Type B pancreatic cell (in vitro differentiated cells): Measurements from ENCODE around the gene MGRN1. TPM values are rescaled to one million over a fixed set of nuclear protein-coding genes. Genes with fewer than 3 reads are reported as not detected.
A peak's percentile ranks its signal among the peaks of the same experiment; 100 is the strongest.

Experiments used
- DNase-seq: peaks from one replicate; pipeline ENCODE4 v3.0.0; 2021; ENCODE audit warnings: mixed read lengths; ENCODE audit not compliant: unreplicated experiment; ENCODE audit errors: extremely low spot score
- H3K27ac Mint-ChIP-seq: 2 replicates; pipeline ENCODE4 v1.8.0; 2021; ENCODE audit warnings: mild to moderate bottlenecking, mixed read lengths
- H3K27me3 Mint-ChIP-seq: 2 replicates; pipeline ENCODE4 v1.8.0; 2021; ENCODE audit warnings: mixed read lengths
- H3K36me3 Mint-ChIP-seq: 2 replicates; pipeline ENCODE4 v1.8.0; 2021; ENCODE audit warnings: mixed read lengths
- H3K4me1 Mint-ChIP-seq: one replicate; pipeline ENCODE4 v1.8.0; 2021; ENCODE audit warnings: mixed read lengths; ENCODE audit not compliant: unreplicated experiment
- H3K4me3 Mint-ChIP-seq: 2 replicates; pipeline ENCODE4 v1.8.0; 2021; ENCODE audit warnings: mild to moderate bottlenecking, mixed read lengths
- H3K9me3 Mint-ChIP-seq: 2 replicates; pipeline ENCODE4 v1.8.0; 2021; ENCODE audit warnings: mixed read lengths
- CTCF ChIP-seq: fragments of 200-600 bp; sonication (generic); conservative IDR thresholded peaks from 2 replicates; pipeline ENCODE4 v1.5.0; 2021; ENCODE audit warnings: antibody characterized with exemption, mild to moderate bottlenecking
- total RNA-seq: library from RNA; stranded (reverse); gene quantifications from 2 replicates; pipeline ENCODE4 v1.2.1, GENCODE V29; 2021; ENCODE audit warnings: low replicate concordance

The MGRN1 gene
- total RNA-seq, 1 donor from 2014 or later, result 88.6 TPM

- Mint-ChIP-seq H3K4me1 (no peaks in the 10 kb centered on the region), H3K27ac (no peak overlapping the region), H3K36me3 (no peaks in the 10 kb centered on the region), H3K4me3 (no peak overlapping the region), H3K9me3 (no peaks in the 10 kb centered on the region), H3K27me3 (no peaks in the 10 kb centered on the region)
- DNase-seq, result no peak
- TF ChIP-seq CTCF, result no peak
These were observed 75.9 kb downstream of the MGRN1 start for GRCh38 chr16:4700380-4700996.

- H3K27ac Mint-ChIP-seq, result no peak overlapping the region
- no peaks in the 10 kb centered on the region for H3K9me3 Mint-ChIP-seq
- no peaks in the 10 kb centered on the region for H3K36me3 Mint-ChIP-seq
- no peak for DNase-seq
- TF ChIP-seq CTCF, result no peak
- H3K27me3 Mint-ChIP-seq, result no peaks in the 10 kb centered on the region
- no peaks in the 10 kb centered on the region for H3K4me1 Mint-ChIP-seq
- H3K4me3 Mint-ChIP-seq, result no peak overlapping the region
These were observed 76.5 kb downstream of the MGRN1 start for GRCh38 chr16:4700997-4701743.

DNA sequence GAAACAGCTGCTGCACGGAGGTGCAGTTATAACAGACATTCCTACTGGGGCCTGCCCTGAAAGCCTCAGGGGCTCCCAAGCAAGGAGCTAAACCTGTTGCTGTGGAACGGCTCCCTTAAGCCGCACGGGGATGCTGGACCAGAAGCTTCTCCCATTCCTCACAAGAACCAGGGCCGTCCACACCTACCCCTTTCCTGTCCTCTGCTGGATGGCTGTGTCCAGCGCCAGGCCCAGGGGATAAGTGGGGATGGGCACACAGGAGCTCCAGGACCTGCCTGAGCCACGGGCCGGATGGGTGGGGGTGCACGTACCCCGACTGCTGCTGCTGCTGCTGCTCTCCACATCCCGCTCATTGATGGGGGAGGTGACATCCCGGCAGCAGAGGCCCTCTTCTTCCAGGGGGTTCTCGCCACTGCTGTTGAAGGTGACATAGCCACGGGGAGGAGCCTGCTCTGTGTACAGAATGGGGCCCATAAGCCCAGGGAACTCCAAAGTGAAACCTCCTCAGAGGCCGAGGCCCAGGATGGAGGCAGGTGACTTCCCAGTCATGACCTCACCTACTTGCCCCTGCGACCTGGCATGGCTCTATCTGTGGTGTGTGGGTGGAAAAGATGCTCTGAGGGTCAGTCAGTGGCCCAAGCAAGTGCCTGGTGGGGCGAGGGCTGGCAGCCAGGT is 77.3 kb downstream of the MGRN1 start:
- no peaks in the 10 kb centered on the region for H3K27me3 Mint-ChIP-seq
- TF ChIP-seq CTCF, result no peak
- DNase-seq, result no peak
- peaks cover 6% of the 10 kb centered on the region for H3K36me3 Mint-ChIP-seq
- no peak overlapping the region for H3K4me3 Mint-ChIP-seq
- H3K4me1 Mint-ChIP-seq, result peaks cover 5% of the 10 kb centered on the region
- H3K9me3 Mint-ChIP-seq, result no peaks in the 10 kb centered on the region
- peak overlapping the region; percentile 33 for H3K27ac Mint-ChIP-seq

GRCh38 chr16:4702466-4702808 is 77.8 kb downstream of the MGRN1 start:
- no peak for DNase-seq
- Mint-ChIP-seq H3K9me3 (no peaks in the 10 kb centered on the region), H3K36me3 (peaks cover 8% of the 10 kb centered on the region), H3K4me1 (peaks cover 6% of the 10 kb centered on the region), H3K27me3 (no peaks in the 10 kb centered on the region), H3K27ac (peak overlapping the region; percentile 33), H3K4me3 (no peak overlapping the region)
- TF ChIP-seq CTCF, result no peak

DNA sequence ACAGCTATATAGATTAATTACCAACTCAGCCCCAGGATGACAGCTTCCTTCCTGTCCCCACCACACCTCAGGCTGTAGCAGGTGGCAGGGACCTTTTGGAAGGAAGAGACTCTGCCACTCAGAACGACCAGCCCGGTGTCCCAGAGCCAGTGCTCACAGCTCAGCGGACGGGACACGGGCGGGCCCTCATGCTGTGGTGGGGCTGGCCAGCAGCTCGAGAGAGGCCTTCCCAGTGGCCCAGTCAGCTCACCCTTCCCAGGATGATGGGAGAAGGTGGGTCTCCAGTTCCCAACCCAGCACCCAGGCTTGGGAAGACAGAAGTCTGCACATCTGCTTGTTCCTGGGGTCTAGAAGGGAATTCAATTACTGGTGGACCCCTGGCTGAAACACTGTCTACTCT is 79.3 kb downstream of the MGRN1 start:
- Mint-ChIP-seq H3K4me1 (peaks cover 6% of the 10 kb centered on the region), H3K9me3 (no peaks in the 10 kb centered on the region), H3K4me3 (no peak overlapping the region), H3K36me3 (peaks cover 11% of the 10 kb centered on the region), H3K27ac (no peak overlapping the region), H3K27me3 (no peaks in the 10 kb centered on the region)
- TF ChIP-seq CTCF, result no peak
- no peak for DNase-seq
